Activated CD8-positive, alpha-beta memory T cell treated with anti-CD3 and anti-CD28 coated beads, Interleukin-2, amount 50 U/mL, for 4 hours (primary cell): Measurements from ENCODE around the gene KRT6B.
"Not testable (repeated sequence)": the region's sequence is repeated elsewhere in the genome, so short reads cannot be mapped to it uniquely, and the experiment has no call there.

Source experiments
- DNase-seq: peaks from one replicate; pipeline ENCODE4 v3.0.0-alpha.2; 2020

Gene KRT6B

DNA sequence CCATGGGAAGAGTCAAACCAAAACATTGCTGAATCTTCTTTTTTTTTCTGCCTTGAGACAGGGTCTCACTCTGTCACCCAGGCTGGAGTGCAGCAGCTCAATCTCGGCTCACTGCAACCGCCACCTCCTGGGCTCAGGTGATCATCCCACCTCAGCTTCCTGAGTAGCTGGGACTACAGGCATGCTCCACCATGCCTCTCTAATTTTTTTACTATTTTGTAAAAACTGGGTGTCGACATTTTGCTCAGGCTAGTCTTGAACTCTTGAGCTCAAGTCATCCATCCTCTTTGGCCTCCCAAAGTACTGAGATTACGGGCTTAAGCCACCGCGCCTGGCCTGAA lies 16.3 kb downstream of the KRT6B start:
- no peak for DNase-seq

DNA sequence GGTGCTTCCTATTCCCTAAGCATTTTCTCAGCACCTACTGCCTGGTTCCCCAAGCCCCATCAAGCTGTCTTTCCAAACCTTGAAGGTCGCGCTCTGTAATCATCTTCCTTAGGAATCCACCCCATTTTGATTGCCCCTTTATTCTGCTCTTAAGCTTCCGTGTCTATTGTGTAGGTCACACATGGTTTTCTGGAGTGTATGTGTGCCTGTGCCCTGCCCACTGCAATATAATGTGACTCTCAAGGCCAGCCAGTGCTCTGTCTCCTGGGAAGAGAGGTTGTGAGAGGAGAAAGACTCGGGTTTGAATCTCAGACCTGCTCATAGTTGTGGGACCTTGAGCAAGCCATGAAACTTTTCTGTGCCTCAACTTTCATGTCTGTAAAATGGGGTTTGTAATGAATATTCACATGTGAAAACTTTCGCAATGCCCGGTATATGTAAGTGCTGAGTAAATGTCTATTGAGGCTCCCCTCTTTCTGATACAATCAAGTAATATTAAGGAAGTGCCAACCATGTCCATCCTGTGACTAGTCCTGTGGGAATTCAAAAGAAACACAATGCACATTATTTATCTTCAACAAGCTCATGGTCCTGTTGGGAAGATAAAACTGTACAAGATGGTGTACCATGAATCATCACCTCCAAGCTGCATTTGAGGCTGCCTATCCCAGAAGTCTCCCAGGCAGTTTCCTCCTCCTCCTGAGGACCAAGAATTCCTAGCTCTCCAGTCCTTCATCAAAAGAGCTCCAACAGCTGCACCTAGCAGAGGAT lies 17.0 kb downstream of the KRT6B start:
- DNase-seq, result no peak

DNA sequence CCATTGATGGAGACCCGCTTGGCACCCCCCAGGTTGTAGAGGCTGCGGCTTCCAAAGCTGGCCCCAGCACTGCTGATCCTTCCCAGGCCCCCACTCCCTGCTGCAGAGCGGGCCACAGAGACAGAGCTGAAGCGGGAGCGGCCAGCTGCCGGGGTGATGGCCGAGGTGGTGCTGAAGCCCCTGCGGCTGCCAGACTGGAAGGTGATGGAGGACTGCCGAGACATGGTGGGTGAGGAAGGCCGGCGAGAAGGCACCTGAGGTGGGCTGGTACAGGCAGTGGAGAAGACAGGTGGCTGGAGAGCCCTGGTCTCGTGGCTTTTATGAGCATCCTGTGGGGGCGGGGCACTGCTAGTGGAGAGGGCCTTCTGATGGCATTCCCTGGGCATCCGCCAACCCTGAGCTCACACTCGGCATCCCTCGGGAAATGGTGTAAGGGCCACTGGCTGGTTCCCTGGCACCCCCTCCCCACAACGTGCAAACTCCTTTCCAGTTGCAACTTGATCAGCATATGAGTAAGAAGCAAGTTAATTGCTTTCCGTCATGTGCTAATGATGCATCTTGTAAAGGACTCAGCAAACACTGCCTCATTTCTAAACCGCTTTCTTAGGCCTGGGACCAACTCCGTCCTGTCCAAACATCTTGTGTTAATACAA lies 17.7 kb downstream of the KRT6B start, which contains the start of gene KRT75:
Gene KRT75 (minus strand): TSS at position 291 of the 653 bp plus-strand sequence. CDS start 67 bp downstream, at position 224.
- DNase-seq, result no peak

DNA sequence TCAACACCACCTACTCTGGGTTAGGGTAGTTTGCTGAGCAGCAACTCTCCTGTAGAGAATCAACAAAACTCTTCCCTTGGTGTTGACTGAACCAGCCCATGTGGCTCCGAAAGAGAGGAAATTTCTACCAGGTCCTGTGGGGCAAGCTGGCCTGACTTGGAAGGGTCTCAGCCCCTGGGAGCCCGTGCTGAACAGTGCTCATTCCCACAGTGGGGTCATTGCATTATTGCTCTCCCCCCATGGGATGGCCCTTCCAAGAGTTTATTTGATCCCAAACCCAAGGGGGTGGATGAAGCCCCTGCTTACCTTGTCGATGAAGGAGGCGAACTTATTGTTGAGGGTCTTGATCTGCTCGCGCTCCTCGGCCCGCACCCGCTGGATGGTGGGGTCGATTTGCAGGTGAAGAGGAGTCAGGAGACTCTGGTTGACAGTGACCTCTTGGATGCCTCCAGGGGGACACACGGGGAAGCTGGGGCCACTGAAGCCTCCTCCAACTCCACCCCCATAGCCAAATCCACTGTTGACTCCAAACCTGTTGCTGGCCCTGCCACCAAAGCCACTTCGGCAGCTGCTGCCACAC lies 18.4 kb downstream of the KRT6B start:
- DNase-seq, result no peak

DNA sequence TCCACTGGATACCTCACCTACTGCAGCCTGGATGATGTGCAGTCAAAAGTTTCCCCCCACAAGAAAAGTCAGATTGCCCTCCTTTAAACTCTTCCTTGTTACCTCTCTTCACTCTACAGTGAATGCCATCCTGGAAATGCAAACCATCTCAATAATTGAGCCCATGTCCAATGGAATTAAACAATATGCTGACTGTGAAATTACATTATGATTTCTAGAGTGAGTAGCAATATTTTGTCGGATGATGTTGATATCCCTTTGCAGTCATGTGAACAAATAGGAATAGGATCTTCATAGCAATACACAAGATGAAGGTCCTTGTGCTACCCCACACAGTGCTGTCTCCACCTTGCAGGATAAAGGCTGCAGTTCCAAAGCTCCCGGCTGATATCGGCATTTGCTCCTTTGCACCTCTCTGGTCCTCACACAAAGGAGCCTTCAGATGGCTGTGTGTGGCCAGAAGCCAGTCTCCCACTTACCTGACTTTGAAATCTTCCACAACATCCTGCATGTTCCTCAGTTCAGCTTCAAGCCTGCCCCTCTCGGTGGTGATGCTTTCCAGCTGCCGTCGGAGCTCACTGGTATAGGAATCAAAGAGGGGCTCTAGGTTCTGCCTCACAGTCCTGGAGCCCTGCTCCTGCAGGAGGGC lies 19.3 kb downstream of the KRT6B start:
- no peak for DNase-seq

DNA sequence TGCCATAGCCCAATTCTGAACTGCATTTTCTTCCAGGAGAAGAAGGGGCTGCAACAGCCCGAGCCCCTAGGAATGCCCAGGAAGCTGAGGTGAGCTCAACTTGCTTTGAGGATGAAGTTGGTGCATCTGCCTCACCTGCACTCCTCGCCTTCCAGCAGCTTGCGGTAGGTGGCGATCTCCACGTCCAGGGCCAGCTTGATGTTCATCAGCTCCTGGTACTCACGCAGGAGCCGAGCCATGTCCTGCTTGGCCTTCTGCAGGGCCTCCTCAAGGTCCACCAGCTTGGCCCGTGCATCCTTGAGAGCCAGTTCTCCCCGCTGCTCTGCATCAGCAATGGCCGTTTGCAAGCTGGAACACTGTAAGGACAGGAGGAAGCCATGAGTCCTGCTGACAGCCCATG lies 23.8 kb downstream of the KRT6B start:
- DNase-seq, result no peak

DNA sequence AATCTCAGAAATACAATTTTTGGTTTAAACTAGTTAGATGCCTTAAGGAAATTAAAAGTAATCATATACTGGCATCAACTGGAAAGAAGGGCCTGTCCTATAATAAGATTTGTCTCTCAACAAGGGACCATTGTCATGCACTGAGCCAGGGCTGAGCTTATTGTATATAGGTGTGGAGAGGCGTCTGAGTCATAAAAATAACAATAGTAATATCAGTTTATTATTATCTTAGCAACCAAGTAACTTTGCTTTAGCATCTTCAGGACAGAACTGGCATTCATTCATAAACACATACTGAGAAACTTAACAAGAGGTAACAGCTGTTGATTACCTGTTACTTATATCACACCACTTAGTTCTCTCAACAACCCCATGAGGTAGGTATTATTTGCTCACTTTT lies 24.9 kb downstream of the KRT6B start:
- DNase-seq, result no peak

DNA sequence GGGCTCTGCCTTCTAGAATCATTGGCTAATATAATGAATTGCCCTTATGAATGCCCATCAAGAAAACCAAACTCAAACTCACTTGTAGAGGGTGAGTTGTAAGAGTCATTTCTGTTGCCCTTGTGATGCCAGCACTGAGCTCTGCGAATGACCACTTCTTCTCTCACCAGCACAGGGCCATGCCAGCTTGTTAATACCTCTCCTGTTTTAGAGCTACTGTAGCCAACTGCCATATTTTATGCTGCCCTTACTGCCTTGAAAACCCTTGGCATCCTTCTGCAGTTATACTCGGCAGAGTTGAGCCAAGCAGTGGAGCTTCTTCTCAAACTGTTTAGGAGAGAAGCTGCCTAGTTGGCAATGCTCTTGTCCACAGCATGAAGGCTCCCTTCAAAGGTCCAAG lies 25.9 kb downstream of the KRT6B start:
- no peak for DNase-seq

DNA sequence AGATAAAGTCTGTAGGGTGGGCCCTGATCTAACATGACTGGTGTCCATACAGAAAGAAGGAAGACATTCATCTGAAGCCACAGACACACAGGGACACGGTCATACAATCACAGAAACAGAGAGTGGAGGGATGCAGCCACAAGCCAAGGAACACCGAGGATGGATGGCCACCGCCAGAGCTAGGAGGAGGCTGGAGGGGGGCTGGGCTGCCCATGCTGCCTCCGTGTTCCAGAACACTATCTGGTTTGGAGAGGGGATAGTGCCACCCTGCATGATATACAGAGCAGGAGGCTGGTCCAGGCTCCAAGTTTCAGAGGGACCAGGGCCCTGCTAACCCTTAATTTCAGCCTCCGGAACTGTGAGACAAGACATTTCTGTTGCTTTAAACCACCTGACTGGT lies 26.5 kb downstream of the KRT6B start:
- DNase-seq, result no peak

DNA sequence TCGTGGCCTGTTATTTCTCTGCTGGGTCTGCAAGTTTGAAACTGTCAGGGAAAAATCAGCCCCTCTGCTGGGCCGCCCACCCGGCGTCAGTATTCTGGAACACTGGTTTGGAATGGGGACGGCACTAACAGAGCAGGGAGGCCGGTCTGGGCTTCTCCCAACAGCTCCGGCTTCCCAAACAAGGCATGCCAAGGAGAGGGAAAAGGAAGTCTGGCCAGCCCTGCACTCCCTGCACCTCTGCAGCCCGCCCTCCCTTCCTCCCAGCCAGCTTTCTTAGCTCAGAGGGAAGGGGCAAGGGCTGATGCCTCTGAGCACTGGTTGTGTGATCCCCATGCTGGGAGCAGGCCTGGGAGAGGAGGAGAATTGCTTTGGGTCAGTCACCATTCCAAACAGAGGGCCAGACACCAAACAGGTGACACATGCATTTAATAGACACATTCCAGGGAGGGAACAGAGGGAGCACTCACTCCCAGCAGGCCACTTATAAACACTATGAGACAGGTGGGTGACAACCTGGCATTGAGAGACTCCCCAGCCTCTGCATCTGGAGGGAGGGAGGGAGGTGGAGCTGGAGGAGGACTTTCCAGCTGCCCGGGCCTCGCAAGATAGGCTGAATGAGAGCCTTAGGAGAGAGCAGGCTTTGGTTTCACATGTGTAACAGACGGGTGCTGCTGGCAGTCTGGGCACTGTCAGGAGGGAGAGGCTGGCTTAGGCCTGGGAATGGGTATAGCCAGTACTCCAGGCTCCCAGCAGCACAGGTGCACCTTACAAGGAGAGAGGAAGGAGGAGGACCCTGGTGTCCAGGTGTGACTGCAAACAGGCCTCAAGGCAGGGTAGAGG lies 28.1 kb downstream of the KRT6B start:
- no peak for DNase-seq

DNA sequence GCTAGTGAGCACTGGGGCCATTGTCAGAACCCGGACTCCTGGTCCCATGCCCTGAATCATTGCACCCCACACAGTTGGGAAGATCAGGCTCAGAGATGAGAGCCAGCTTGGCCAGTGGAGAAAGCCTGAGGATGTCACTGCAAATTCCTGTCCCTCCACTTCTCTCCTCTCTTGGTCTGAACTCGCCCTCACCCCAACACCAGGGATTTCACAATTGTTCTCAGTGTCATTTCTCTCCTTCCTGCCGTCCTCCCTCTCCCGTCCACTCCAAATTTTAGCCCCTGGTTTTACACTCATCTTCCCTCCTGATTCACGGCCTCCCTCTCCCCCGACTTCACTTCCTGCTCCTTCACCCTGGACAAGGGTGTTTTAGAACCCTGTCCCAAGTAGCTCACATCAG lies 28.9 kb downstream of the KRT6B start:
- no peak for DNase-seq

DNA sequence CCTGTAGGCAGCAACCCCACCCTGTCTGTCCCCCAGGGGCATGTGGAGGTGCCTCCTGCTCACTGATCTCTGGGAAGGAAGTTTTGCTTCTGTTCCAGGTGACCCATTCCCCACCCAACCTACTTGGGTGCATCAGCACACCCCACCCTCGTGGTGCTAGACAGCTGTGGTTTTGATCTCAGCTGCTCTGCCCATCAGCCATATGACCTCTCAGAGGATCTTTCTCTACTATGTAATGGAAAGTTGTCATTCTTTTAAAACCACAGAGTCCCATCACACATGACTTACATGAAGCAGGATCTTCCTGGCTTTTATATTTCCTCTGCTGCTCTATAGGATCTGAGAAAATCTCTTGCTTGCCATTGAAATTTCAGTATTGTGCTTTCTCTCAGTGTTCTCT lies 32.3 kb downstream of the KRT6B start:
- DNase-seq, result no peak

DNA sequence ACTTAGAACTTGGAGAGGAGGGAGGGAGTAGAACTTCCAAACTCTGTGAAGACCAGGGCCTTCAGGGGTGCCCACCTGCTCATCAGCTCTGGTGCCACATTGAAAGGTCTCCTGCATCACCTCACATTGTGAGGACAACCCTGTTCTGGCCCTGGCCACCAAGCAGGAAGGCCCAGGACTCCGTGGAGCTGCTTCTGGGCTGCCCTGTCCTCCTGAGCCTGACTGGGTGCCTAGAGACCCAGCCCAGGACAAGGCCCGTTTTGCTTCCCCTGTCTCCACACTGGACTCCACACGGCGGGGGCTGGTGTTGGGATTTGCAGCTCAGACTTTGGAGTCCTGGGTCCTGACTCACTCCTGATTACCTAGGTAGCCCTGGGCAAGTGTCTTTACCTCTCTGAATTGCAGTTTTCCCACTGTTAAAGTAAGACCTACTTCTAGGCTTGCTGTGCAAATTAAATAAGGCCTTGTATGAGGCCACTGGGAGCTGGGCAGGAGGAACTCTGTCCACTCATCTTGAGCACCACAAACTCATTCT lies 33.3 kb downstream of the KRT6B start:
- no peak for DNase-seq

DNA sequence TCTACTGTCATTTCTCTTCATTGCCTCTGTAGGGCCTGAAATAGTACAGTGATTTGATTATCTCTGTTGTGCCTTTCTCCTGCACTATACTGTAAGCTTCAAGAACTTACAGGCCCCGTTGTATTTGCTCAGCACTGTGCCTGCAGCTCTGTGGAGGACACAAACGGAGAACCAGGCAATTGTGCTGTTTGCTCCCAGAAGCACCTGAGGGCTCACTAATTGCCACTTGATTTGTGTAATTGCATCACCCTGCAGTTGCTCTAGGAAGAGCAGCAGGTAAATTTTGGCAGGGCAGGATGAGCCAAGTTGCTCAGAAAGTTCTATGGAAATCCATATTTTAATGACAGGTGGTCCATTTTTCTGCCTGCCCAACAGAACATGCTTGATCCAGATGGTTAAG lies 34.2 kb downstream of the KRT6B start:
- DNase-seq, result no peak

DNA sequence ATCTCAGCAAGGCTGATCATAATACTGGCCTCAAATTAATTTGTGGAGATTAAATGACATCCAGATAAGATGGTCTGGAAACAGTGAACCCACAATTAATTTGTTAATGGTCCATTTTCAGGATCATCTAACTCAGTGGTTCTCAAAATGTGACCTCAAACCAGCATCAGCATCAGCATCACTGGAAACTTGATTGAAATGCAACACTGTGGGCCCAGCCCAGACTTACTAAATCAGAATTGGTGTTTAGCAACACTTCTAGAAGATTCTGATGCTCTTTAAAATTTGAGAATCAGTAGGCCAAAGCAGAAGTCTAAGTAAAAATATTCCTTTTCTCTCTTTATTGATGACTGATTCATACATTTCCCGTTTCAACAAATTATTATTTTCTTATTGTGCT lies 35.2 kb downstream of the KRT6B start:
- no peak for DNase-seq

DNA sequence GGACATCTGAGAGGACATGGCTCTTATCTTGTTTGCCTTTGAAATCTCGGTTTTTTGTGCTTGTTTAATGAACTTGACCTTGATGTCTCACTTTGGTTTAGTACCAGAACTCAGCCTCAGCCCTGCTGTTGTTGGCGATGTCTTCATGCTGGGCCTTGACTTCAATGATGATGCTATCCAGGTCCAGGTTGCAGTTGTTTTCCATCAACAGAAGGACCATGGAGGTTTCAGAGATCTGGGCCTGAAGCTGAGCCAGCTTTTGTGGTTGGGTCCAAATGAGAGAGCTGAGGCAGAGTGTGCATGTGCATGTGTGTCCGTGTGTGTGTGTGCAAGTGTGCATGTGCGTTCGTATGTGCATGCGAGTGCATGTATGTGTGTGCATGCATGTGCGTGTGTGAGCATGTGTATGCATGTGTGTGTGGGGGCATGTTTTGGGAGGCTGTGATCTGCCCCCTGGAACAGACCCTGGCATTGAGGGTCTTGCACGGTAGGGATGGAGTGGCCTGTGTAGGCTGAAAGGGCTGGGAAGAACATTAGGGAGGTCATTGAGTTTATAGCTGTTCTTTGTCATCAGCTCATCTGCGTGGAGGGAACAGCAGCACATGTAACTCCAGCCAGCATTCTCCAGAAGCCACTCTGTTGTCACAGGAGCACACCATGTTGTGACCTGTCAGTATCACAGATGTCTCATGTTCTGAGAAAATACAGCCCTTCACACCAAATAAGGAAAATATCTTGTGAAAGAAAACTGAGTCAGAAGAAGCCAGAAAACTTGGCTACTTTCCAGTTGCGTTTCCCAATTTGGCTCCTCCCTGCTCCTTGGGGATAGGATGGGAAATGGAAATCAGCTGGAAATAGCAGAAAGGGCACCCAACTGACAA lies 35.8 kb downstream of the KRT6B start:
- DNase-seq, result no peak

DNA sequence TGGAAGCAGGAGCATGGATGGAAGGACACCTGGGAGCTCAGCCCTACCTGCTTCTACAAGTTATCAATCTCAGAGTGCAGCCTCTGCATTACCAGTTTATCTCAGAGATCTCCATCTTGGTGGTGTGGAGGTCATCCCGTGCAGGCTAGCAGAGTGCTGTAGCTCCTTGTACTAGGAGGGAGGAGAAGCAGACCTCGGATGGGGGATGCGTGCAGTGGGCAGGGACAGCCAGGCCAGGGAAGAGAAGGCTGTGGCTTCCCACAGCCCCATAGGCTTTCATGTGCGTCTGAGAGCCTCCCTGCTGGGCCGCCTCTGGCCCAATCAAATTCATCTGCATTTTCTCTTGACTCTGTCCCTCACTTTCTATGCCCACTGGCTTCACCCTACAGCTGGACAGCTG lies 37.0 kb downstream of the KRT6B start:
- DNase-seq, result no peak

DNA sequence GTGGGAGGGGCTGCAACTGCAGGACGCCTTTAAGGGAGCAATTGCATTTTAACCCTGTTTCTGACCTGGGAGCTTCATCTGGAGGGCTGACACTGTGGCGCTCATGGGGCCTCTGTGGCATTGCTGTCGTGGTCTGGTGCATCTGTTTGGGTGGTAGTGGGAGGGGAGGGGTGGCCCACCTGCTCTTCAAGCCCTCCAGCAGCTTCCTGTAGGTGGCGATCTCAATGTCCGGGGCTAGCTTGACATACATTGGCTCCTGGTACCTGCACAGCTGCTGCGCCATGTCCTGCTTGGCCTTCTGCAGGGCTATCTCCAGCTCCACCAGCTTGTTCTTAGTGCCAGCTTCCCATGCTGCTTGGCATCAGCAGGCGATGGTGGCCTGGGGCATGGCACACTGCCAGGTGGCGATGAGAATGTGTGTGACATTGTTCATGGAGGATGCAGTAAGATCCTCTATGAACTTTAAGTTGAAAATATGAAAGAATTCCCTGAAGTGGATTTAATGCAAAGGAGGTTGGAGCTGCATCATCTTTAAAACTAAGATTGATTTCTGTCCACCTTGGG lies 38.1 kb downstream of the KRT6B start:
- DNase-seq, result no peak

DNA sequence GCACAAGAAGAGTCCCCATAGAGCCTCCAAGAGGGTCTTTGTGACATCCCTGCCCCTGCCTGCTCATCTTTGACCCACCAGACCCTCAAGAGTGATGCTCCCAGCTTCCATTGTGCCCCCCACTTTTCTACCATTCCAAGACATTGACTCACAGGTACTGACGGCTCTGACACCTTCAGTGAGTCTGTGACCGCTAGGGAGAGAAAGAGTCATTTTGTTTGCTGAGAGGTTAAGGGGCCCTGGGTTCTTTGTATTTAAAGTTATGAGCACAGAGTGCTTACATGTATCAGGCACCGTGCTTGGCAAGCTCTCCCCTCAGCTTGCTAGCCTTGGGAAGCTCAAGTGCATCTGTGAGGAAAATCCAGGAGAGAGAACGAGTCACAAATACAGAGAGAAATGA lies 38.7 kb downstream of the KRT6B start:
- DNase-seq, result no peak

DNA sequence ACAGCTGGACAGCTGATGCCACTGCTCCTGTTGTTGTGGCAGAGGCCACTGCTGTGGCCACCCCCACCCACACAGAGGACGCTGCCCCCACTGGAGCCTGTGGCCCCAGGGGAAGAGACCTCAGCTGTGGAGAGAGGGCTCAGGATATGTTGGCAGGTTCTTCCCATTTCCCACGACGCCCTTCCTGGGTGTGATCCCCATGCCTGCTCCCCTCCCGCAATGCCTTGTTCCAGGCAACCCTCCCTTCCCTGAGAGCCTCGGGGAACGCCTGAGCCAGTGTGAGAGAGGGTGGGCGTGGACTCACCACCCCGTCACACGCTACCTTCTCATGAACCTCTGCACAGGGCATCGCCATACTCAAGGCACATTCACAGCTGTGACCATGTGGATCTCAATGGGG lies 40.1 kb downstream of the KRT6B start:
- no peak for DNase-seq

DNA sequence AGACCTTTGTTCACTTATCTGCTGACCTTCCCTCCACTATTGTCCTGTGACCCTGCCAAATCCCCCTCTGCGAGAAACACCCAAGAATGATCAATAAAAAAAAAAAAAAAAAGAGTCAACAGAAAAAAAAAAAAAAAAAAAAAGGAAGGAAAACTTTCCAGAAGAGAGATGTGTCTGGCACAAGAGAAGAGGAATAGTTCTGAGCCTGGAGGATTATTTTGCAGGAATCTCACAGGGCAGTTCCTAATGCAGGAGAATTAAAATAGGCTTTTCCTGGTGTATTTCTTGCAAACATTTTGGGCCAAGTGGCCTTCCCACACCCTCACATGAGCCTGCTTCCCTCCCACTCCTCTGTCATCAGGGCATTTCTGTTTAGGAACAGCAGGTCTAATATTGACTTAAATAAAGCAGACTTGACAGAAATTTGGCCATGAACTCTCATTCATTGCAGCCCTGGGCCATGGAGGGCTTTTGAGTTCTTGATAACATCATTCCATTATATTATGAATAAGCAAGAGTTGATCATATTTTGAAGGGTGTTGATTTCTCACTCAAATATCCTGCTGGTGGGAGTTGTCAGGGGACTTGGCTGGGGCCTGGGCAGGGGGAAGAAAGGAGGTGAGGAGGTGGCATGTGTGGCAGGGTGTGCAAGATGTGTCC lies 41.2 kb downstream of the KRT6B start:
- DNase-seq, result not testable (repeated sequence)
